ENCODE results near the gene NT5C1B.

- TF ChIP-seq CTCF (IDR thresholded peaks at IDR 0.05; ENCODE audit: insufficient read depth, low read length, poor library complexity, severe bottlenecking) (no peak), EZH2phosphoT487 (conservative IDR thresholded peaks at IDR 0.05; ENCODE audit: low read length) (no peak)
Measured at GRCh38 chr2:18545384-18545783, 44.0 kb downstream of the NT5C1B start.

Data from SU-DHL-6 (cell line).